OCI-LY1 (cell line): ENCODE results near the gene SNAI3.

Experiments
- H2AFZ ChIP-seq: fragments of 200-600 bp; sonication (generic), shearing (Covaris generic); 2 replicates; pipeline ENCODE4 v1.6.0; 2014; ENCODE audit warnings: antibody characterized with exemption, mild to moderate bottlenecking, low read length
- H3F3A ChIP-seq: fragments of 200-600 bp; sonication (generic), shearing (Covaris generic); 2 replicates; pipeline ENCODE4 v1.6.0; 2014; ENCODE audit warnings: mild to moderate bottlenecking, antibody characterized with exemption, low read length, moderate library complexity; ENCODE audit not compliant: insufficient read depth
- H3K27ac ChIP-seq: fragments of 200-600 bp; sonication (generic); 2 replicates; pipeline ENCODE4 v1.5.1; 2014; ENCODE audit warnings: low read length, mixed run types, mild to moderate bottlenecking, low read depth; ENCODE audit not compliant: poor library complexity, severe bottlenecking
- H3K27me3 ChIP-seq: fragments of 200-600 bp; sonication (generic); 2 replicates; pipeline ENCODE4 v1.6.0; 2014; ENCODE audit warnings: antibody characterized with exemption, mild to moderate bottlenecking, low read length, moderate library complexity; ENCODE audit not compliant: insufficient read depth
- H3K36me3 ChIP-seq: fragments of 200-600 bp; sonication (generic); 2 replicates; pipeline ENCODE4 v1.6.1; 2014; ENCODE audit warnings: mild to moderate bottlenecking, antibody characterized with exemption, low read length, moderate library complexity, mixed read lengths; ENCODE audit not compliant: insufficient read depth
- H3K4me1 ChIP-seq: fragments of 200-600 bp; sonication (generic); 2 replicates; pipeline ENCODE4 v1.5.1; 2014; ENCODE audit warnings: mild to moderate bottlenecking, low read length, moderate library complexity; ENCODE audit not compliant: insufficient read depth, severe bottlenecking
- H3K4me2 ChIP-seq: fragments of 200-600 bp; sonication (generic), shearing (Covaris generic); 2 replicates; pipeline ENCODE4 v1.6.1; 2014; ENCODE audit warnings: low read length
- H3K4me3 ChIP-seq: fragments of 200-600 bp; sonication (generic); 2 replicates; pipeline ENCODE4 v1.5.1; 2014; ENCODE audit warnings: low read length, low read depth, mild to moderate bottlenecking, mixed read lengths; ENCODE audit not compliant: poor library complexity, severe bottlenecking
- H3K79me2 ChIP-seq: fragments of 200-600 bp; shearing (Covaris generic); 2 replicates; pipeline ENCODE4 v1.6.1; 2016; ENCODE audit warnings: mixed run types, low read length, mixed read lengths; ENCODE audit not compliant: insufficient read depth
- H3K9ac ChIP-seq: fragments of 200-600 bp; sonication (generic), shearing (Covaris generic); 2 replicates; pipeline ENCODE4 v1.6.1; 2014; ENCODE audit warnings: mild to moderate bottlenecking, low read length, mixed read lengths
- H3K9me2 ChIP-seq: fragments of 200-600 bp; sonication (generic), shearing (Covaris generic); 2 replicates; pipeline ENCODE4 v1.6.1; 2014; ENCODE audit warnings: low read depth, mild to moderate bottlenecking, low read length, mixed read lengths
- H3K9me3 ChIP-seq: fragments of 200-600 bp; shearing (Covaris generic); 2 replicates; pipeline ENCODE4 v1.6.1; 2014; ENCODE audit warnings: low read length, mixed read lengths
- H4K20me1 ChIP-seq: fragments of 200-600 bp; sonication (generic), shearing (Covaris generic); 2 replicates; pipeline ENCODE4 v1.6.0; 2016; ENCODE audit warnings: mild to moderate bottlenecking, low read length; ENCODE audit not compliant: insufficient read depth
- EZH2 ChIP-seq: fragments of 200-600 bp; sonication (generic), shearing (Covaris generic); IDR thresholded peaks from 2 replicates; pipeline ENCODE4 v1.8.0; 2017; ENCODE audit warnings: borderline replicate concordance, mixed run types, mild to moderate bottlenecking, antibody characterized with exemption, low read length, moderate library complexity, mixed read lengths
- TF ChIP-seq, protein P1 (sequence below): fragments of 200-600 bp; sonication (generic), shearing (Covaris generic); IDR thresholded peaks from 2 replicates; pipeline ENCODE4 v1.5.1; 2017; ENCODE audit warnings: mild to moderate bottlenecking, antibody characterized with exemption, low read length, moderate library complexity, mixed read lengths

Gene SNAI3

GRCh38 chr16:88659160-88659559, 27.1 kb downstream of the SNAI3 start:
- Histone ChIP-seq H3K4me1 (peaks cover 34% of the 10 kb centered on the region), H3K79me2 (peaks cover 12% of the 10 kb centered on the region), H3F3A (no peaks in the 10 kb centered on the region), H3K4me3 (no peak overlapping the region), H3K36me3 (peaks cover 28% of the 10 kb centered on the region; the same call in 1 of the 2 replicates), H3K9me2 (no peaks in the 10 kb centered on the region), H3K9ac (no peak overlapping the region), H3K4me2 (no peak overlapping the region), H3K27me3 (no peaks in the 10 kb centered on the region), H3K9me3 (no peaks in the 10 kb centered on the region), H2AFZ (no peak overlapping the region), H3K27ac (no peak overlapping the region), H4K20me1 (no peaks in the 10 kb centered on the region)
- no peak for TF ChIP-seq EZH2
- TF ChIP-seq, protein P1, sequence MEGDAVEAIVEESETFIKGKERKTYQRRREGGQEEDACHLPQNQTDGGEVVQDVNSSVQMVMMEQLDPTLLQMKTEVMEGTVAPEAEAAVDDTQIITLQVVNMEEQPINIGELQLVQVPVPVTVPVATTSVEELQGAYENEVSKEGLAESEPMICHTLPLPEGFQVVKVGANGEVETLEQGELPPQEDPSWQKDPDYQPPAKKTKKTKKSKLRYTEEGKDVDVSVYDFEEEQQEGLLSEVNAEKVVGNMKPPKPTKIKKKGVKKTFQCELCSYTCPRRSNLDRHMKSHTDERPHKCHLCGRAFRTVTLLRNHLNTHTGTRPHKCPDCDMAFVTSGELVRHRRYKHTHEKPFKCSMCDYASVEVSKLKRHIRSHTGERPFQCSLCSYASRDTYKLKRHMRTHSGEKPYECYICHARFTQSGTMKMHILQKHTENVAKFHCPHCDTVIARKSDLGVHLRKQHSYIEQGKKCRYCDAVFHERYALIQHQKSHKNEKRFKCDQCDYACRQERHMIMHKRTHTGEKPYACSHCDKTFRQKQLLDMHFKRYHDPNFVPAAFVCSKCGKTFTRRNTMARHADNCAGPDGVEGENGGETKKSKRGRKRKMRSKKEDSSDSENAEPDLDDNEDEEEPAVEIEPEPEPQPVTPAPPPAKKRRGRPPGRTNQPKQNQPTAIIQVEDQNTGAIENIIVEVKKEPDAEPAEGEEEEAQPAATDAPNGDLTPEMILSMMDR, result no peak

GRCh38 chr16:88658714-88659113, 27.6 kb downstream of the SNAI3 start:
- H3K9me3 ChIP-seq, result no peaks in the 10 kb centered on the region
- TF ChIP-seq, protein P1, result no peak
- TF ChIP-seq EZH2, result no peak
- no peak overlapping the region for H3K4me2 ChIP-seq
- H3K9me2 ChIP-seq, result no peaks in the 10 kb centered on the region
- H3K4me1 ChIP-seq, result peaks cover 31% of the 10 kb centered on the region
- no peaks in the 10 kb centered on the region for H3F3A ChIP-seq
- H3K27me3 ChIP-seq, result no peaks in the 10 kb centered on the region
- no peak overlapping the region for H3K27ac ChIP-seq
- H3K36me3 ChIP-seq, result peaks cover 32% of the 10 kb centered on the region; the same call in 1 of the 2 replicates
- no peak overlapping the region for H3K4me3 ChIP-seq
- H4K20me1 ChIP-seq, result no peaks in the 10 kb centered on the region
- H3K79me2 ChIP-seq, result peaks cover 12% of the 10 kb centered on the region
- no peak overlapping the region for H2AFZ ChIP-seq
- H3K9ac ChIP-seq, result no peak overlapping the region

- Histone ChIP-seq H2AFZ (no peak overlapping the region), H3K27ac (peak overlapping the region; percentile 23), H3K9me2 (no peaks in the 10 kb centered on the region), H3K36me3 (peaks cover 43% of the 10 kb centered on the region; the same call in 1 of the 2 replicates), H3F3A (no peaks in the 10 kb centered on the region), H3K9ac (no peak overlapping the region), H3K79me2 (peaks cover 11% of the 10 kb centered on the region), H3K4me3 (no peak overlapping the region), H3K9me3 (no peaks in the 10 kb centered on the region), H3K4me2 (peak overlapping the region; percentile 6; the same call in 1 of the 2 replicates), H3K4me1 (peaks cover 31% of the 10 kb centered on the region), H3K27me3 (no peaks in the 10 kb centered on the region), H4K20me1 (no peaks in the 10 kb centered on the region)
- TF ChIP-seq, protein P1, result no peak
- TF ChIP-seq EZH2, result no peak
Observed at GRCh38 chr16:88657371-88657770, 28.9 kb downstream of the SNAI3 start.
